Measurements from ENCODE around the gene ZBTB46. TPM values are rescaled to one million over a fixed set of nuclear protein-coding genes. Genes with fewer than 3 reads are reported as not detected.

ZBTB46 gene
- total RNA-seq, 3 donors from 2014 or later: 8.2 to 18.7 (median 10.7) TPM

GRCh38 chr20:63705232-63706026 is 125.6 kb downstream of the ZBTB46 start:
- Histone ChIP-seq H3K27ac (no peak overlapping the region), H3K27me3 (no peaks in the 10 kb centered on the region), H3K9me3 (no peaks in the 10 kb centered on the region), H3K4me1 (peaks cover 7 to 13% of the 10 kb centered on the region in 2 donors), H3K36me3 (peaks cover 7% of the 10 kb centered on the region), H3K4me3 (no peak overlapping the region)
- TF ChIP-seq POLR2A (IDR thresholded peaks at IDR 0.05): no peak
- no peak for TF ChIP-seq POLR2AphosphoS5 (IDR thresholded peaks at IDR 0.05)
- TF ChIP-seq CTCF (IDR thresholded peaks at IDR 0.05): no peak
- intact Hi-C loops (cut with DNase I; ENCODE audit: low total_unique reads): loop anchor here (2.0 kb wide), 1 partner anchor 15 kb away; no protein-coding TSS in a partner anchor
- DNase-seq (ENCODE audit: low spot score in 2 of 2): no peak

GRCh38 chr20:63704749-63705117 is 126.3 kb downstream of the ZBTB46 start:
- TF ChIP-seq CTCF (IDR thresholded peaks at IDR 0.05): no peak
- TF ChIP-seq POLR2A (IDR thresholded peaks at IDR 0.05): no peak
- no peak for TF ChIP-seq POLR2AphosphoS5 (IDR thresholded peaks at IDR 0.05)
- Histone ChIP-seq H3K9me3 (no peaks in the 10 kb centered on the region), H3K4me3 (no peak overlapping the region), H3K27me3 (no peaks in the 10 kb centered on the region), H3K27ac (no peak overlapping the region), H3K4me1 (peaks cover 7 to 13% of the 10 kb centered on the region in 2 donors), H3K36me3 (peaks cover 7% of the 10 kb centered on the region)
- no peak for DNase-seq (ENCODE audit: low spot score in 2 of 2)
- intact Hi-C loops (cut with DNase I; ENCODE audit: low total_unique reads): loop anchor here (2.0 kb wide), 1 partner anchor 16 kb away; no protein-coding TSS in a partner anchor

GRCh38 chr20:63703976-63704748 is 126.9 kb downstream of the ZBTB46 start:
- intact Hi-C loops (cut with DNase I; ENCODE audit: low total_unique reads): loop anchor here (2.0 kb wide), 1 partner anchor 17 kb away; no protein-coding TSS in a partner anchor
- no peak overlapping the region for H3K27ac ChIP-seq
- H3K36me3 ChIP-seq: peaks cover 7% of the 10 kb centered on the region
- no peak overlapping the region for H3K4me3 ChIP-seq
- no peaks in the 10 kb centered on the region for H3K9me3 ChIP-seq
- H3K4me1 ChIP-seq: peaks cover 10 to 13% of the 10 kb centered on the region in 2 donors
- no peaks in the 10 kb centered on the region for H3K27me3 ChIP-seq
- DNase-seq (ENCODE audit: low spot score in 2 of 2): no peak
- TF ChIP-seq POLR2AphosphoS5 (IDR thresholded peaks at IDR 0.05) (no peak), CTCF (IDR thresholded peaks at IDR 0.05) (no peak), POLR2A (IDR thresholded peaks at IDR 0.05) (no peak)

- TF ChIP-seq POLR2AphosphoS5 (IDR thresholded peaks at IDR 0.05): no peak
- TF ChIP-seq CTCF (IDR thresholded peaks at IDR 0.05): no peak
- no peak for TF ChIP-seq POLR2A (IDR thresholded peaks at IDR 0.05)
- DNase-seq (ENCODE audit: low spot score in 2 of 2): no peak
- peaks cover 7% of the 10 kb centered on the region for H3K36me3 ChIP-seq
- intact Hi-C loops (cut with DNase I; ENCODE audit: low total_unique reads): no loop called here
- H3K27me3 ChIP-seq: no peaks in the 10 kb centered on the region
- H3K9me3 ChIP-seq: no peaks in the 10 kb centered on the region
- no peak overlapping the region for H3K27ac ChIP-seq
- H3K4me1 ChIP-seq: peaks cover 10 to 13% of the 10 kb centered on the region in 2 donors
- no peak overlapping the region for H3K4me3 ChIP-seq
These were observed 127.5 kb downstream of the ZBTB46 start for GRCh38 chr20:63703471-63703975.
